HCT116 (cell line): ENCODE results near the gene UBE2E3.

Experiments
- CBX3 ChIP-seq: IDR thresholded peaks from 2 replicates; pipeline ENCODE4 v1.6.1; 2012; ENCODE audit warnings: low read depth
- CTCF ChIP-seq, 3 experiments: fragments of 200-600 bp in 1 of 3; sonication (generic) in 1 of 3; IDR thresholded peaks in 2 of 3; conservative IDR thresholded peaks in 1 of 3; 2 replicates each; pipeline ENCODE4 v1.5.1; 2012 to 2017; ENCODE audit warnings: low read depth in 2 of 3, low read length in 2 of 3, antibody characterized with exemption in 1 of 3, borderline replicate concordance in 1 of 3, control low read depth in 1 of 3, mild to moderate bottlenecking in 1 of 3, mixed read lengths in 1 of 3, mixed run types in 1 of 3, moderate library complexity in 1 of 3; ENCODE audit not compliant: insufficient read depth in 1 of 3
- EZH2phosphoT487 ChIP-seq: fragments of 200-600 bp; IDR thresholded peaks from 2 replicates; pipeline ENCODE4 v1.6.1; 2018; ENCODE audit warnings: antibody characterized with exemption, borderline replicate concordance
- FOSL1 ChIP-seq: IDR thresholded peaks from 2 replicates; pipeline ENCODE4 v1.6.1; 2012; ENCODE audit warnings: low read depth
- JUND ChIP-seq: IDR thresholded peaks from 2 replicates; pipeline ENCODE4 v1.6.1; 2012
- MAX ChIP-seq: IDR thresholded peaks from 2 replicates; pipeline ENCODE4 v1.6.1; 2012
- POLR2A ChIP-seq: IDR thresholded peaks from 2 replicates; pipeline ENCODE4 v1.7.0; 2011; ENCODE audit warnings: borderline replicate concordance; ENCODE audit not compliant: insufficient read depth, insufficient read length; ENCODE audit errors: extremely low read depth
- POLR2AphosphoS5 ChIP-seq: IDR thresholded peaks from 2 replicates; pipeline ENCODE4 v1.6.1; 2011; ENCODE audit warnings: mild to moderate bottlenecking, low read depth, low read length, moderate library complexity

GRCh38 chr2:180970016-180970415, 10.4 kb upstream of the UBE2E3 start:
- TF ChIP-seq EZH2phosphoT487 (no peak), CTCF (IDR thresholded peaks at IDR 0.05 in 2 of 3, conservative IDR thresholded peaks at IDR 0.05 in 1 of 3; ENCODE audit: borderline replicate concordance in 1 of 3, insufficient read depth in 1 of 3, low read depth in 2 of 3, low read length in 2 of 3) (no peak), JUND (no peak), POLR2AphosphoS5 (no peak), CBX3 (no peak), POLR2A (no peak), FOSL1 (no peak), MAX (no peak)
